Astrocyte (in vitro differentiated cells and primary cell): ENCODE results near the gene BPIFA2. TPM values are rescaled to one million over a fixed set of nuclear protein-coding genes. Genes with fewer than 3 reads are reported as not detected.

ENCODE experiments used
- DNase-seq: peaks from one replicate; pipeline ENCODE4 v3.0.0-alpha.2; 2010; ENCODE audit warnings: low read depth
- FAIRE-seq: peaks from 2 replicates; lab custom pipeline; 2011; peaks lifted over from hg19 to GRCh38; lab: Jason Lieb, UNC
- H2AFZ ChIP-seq: 2 replicates; pipeline ENCODE4 v1.6.0; 2012; ENCODE audit warnings: low read depth, low read length, inconsistent platforms
- H3K27ac ChIP-seq: 2 replicates; pipeline ENCODE4 v1.5.1; 2011; ENCODE audit warnings: low read depth, low read length, inconsistent platforms
- H3K27me3 ChIP-seq: 2 replicates; pipeline ENCODE4 v1.6.0; 2011; ENCODE audit warnings: low read length, inconsistent platforms; ENCODE audit not compliant: insufficient read depth
- H3K36me3 ChIP-seq: 2 replicates; pipeline ENCODE4 v1.5.1; 2011; ENCODE audit warnings: low read length, inconsistent platforms; ENCODE audit not compliant: insufficient read depth
- H3K4me1 ChIP-seq: 2 replicates; pipeline ENCODE4 v1.5.1; 2011; ENCODE audit warnings: low read length, inconsistent platforms; ENCODE audit not compliant: insufficient read depth
- H3K4me2 ChIP-seq: 2 replicates; pipeline ENCODE4 v1.6.0; 2012; ENCODE audit warnings: low read length, inconsistent platforms
- H3K4me3 ChIP-seq: 2 replicates; pipeline ENCODE4 v1.5.1; 2011; ENCODE audit warnings: low read depth, mild to moderate bottlenecking, low read length, inconsistent platforms; ENCODE audit not compliant: insufficient read depth
- H3K79me2 ChIP-seq: 2 replicates; pipeline ENCODE4 v1.6.0; 2012; ENCODE audit warnings: mild to moderate bottlenecking, low read length, inconsistent platforms; ENCODE audit not compliant: insufficient read depth
- H3K9ac ChIP-seq: 2 replicates; pipeline ENCODE4 v1.6.0; 2012; ENCODE audit warnings: mild to moderate bottlenecking, low read length, inconsistent platforms
- H3K9me3 ChIP-seq: 2 replicates; pipeline ENCODE4 v1.5.1; 2012; ENCODE audit warnings: low read depth, mild to moderate bottlenecking, low read length, inconsistent platforms; ENCODE audit not compliant: insufficient read depth
- H4K20me1 ChIP-seq: 2 replicates; pipeline ENCODE4 v1.6.0; 2012; ENCODE audit warnings: low read length, inconsistent platforms; ENCODE audit not compliant: insufficient read depth
- H3K27ac Mint-ChIP-seq: one replicate; pipeline ENCODE4 v1.8.0; 2021; ENCODE audit warnings: mild to moderate bottlenecking, mixed read lengths; ENCODE audit not compliant: unreplicated experiment
- H3K27me3 Mint-ChIP-seq: one replicate; pipeline ENCODE4 v1.8.0; 2021; ENCODE audit warnings: low read depth, mixed read lengths; ENCODE audit not compliant: unreplicated experiment
- H3K36me3 Mint-ChIP-seq: one replicate; pipeline ENCODE4 v1.8.0; 2021; ENCODE audit warnings: low read depth, mixed read lengths; ENCODE audit not compliant: unreplicated experiment
- H3K4me1 Mint-ChIP-seq: one replicate; pipeline ENCODE4 v1.8.0; 2021; ENCODE audit warnings: low read depth, mixed read lengths; ENCODE audit not compliant: unreplicated experiment
- H3K4me3 Mint-ChIP-seq: one replicate; pipeline ENCODE4 v1.8.0; 2021; ENCODE audit warnings: mild to moderate bottlenecking, moderate library complexity, mixed read lengths; ENCODE audit not compliant: unreplicated experiment
- H3K9me3 Mint-ChIP-seq: one replicate; pipeline ENCODE4 v1.8.0; 2021; ENCODE audit warnings: mild to moderate bottlenecking, mixed read lengths; ENCODE audit not compliant: unreplicated experiment
- CTCF ChIP-seq: IDR thresholded peaks from 2 replicates; pipeline ENCODE4 v1.5.1; 2011; ENCODE audit warnings: low read depth, mild to moderate bottlenecking, inconsistent platforms, low read length, moderate library complexity; ENCODE audit not compliant: insufficient read depth
- EZH2 ChIP-seq: IDR thresholded peaks from 2 replicates; pipeline ENCODE4 v1.6.1; 2012; ENCODE audit warnings: mild to moderate bottlenecking, low read length, inconsistent platforms; ENCODE audit not compliant: insufficient read depth
- total RNA-seq: library from RNA; stranded (reverse); gene quantifications from 2 replicates; pipeline ENCODE4 v1.2.1, GENCODE V29; 2021

Gene BPIFA2
- total RNA-seq, 1 donor from 2014 or later: not detected

GRCh38 chr20:33202451-33202850, 34.5 kb downstream of the BPIFA2 start:
- H3K4me1 ChIP-seq: no peaks in the 10 kb centered on the region
- Mint-ChIP-seq H3K9me3 (peaks cover 3% of the 10 kb centered on the region), H3K4me3 (no peak overlapping the region), H3K36me3 (no peaks in the 10 kb centered on the region), H3K27me3 (peaks cover 64% of the 10 kb centered on the region), H3K4me1 (no peaks in the 10 kb centered on the region), H3K27ac (no peak overlapping the region)
- H3K4me2 ChIP-seq: no peak overlapping the region
- H2AFZ ChIP-seq: no peak overlapping the region
- H3K36me3 ChIP-seq: no peaks in the 10 kb centered on the region
- no peak for FAIRE-seq
- H3K9me3 ChIP-seq: no peaks in the 10 kb centered on the region
- H4K20me1 ChIP-seq: no peaks in the 10 kb centered on the region
- DNase-seq: no peak
- no peaks in the 10 kb centered on the region for H3K79me2 ChIP-seq
- H3K4me3 ChIP-seq: no peak overlapping the region
- no peak overlapping the region for H3K9ac ChIP-seq
- no peaks in the 10 kb centered on the region for H3K27me3 ChIP-seq
- TF ChIP-seq EZH2: no peak
- TF ChIP-seq CTCF: no peak
- H3K27ac ChIP-seq: no peak overlapping the region

- Mint-ChIP-seq H3K27me3 (peaks cover 66% of the 10 kb centered on the region), H3K4me3 (no peak overlapping the region), H3K27ac (no peak overlapping the region), H3K9me3 (peaks cover 3% of the 10 kb centered on the region), H3K4me1 (no peaks in the 10 kb centered on the region), H3K36me3 (no peaks in the 10 kb centered on the region)
- Histone ChIP-seq H3K9me3 (no peaks in the 10 kb centered on the region), H3K79me2 (no peaks in the 10 kb centered on the region), H3K4me1 (no peaks in the 10 kb centered on the region), H4K20me1 (no peaks in the 10 kb centered on the region), H3K27ac (no peak overlapping the region), H2AFZ (no peak overlapping the region), H3K4me3 (no peak overlapping the region), H3K27me3 (no peaks in the 10 kb centered on the region), H3K36me3 (no peaks in the 10 kb centered on the region), H3K9ac (no peak overlapping the region), H3K4me2 (no peak overlapping the region)
- TF ChIP-seq EZH2: no peak
- TF ChIP-seq CTCF: no peak
- FAIRE-seq (no peak), DNase-seq (no peak)
Observed at GRCh38 chr20:33203444-33203843, 35.5 kb downstream of the BPIFA2 start.

GRCh38 chr20:33209789-33210188, 41.8 kb downstream of the BPIFA2 start:
- Histone ChIP-seq H3K27me3 (no peaks in the 10 kb centered on the region), H3K4me1 (no peaks in the 10 kb centered on the region), H3K4me2 (no peak overlapping the region), H2AFZ (no peak overlapping the region), H3K4me3 (no peak overlapping the region), H3K9ac (no peak overlapping the region), H3K36me3 (no peaks in the 10 kb centered on the region), H3K27ac (no peak overlapping the region), H4K20me1 (no peaks in the 10 kb centered on the region), H3K9me3 (no peaks in the 10 kb centered on the region), H3K79me2 (no peaks in the 10 kb centered on the region)
- peaks cover 71% of the 10 kb centered on the region for H3K27me3 Mint-ChIP-seq
- TF ChIP-seq EZH2 (no peak), CTCF (no peak)
- DNase-seq: peak; percentile 28
- FAIRE-seq: no peak
- H3K27ac Mint-ChIP-seq: no peak overlapping the region
- H3K36me3 Mint-ChIP-seq: no peaks in the 10 kb centered on the region
- no peaks in the 10 kb centered on the region for H3K9me3 Mint-ChIP-seq
- no peaks in the 10 kb centered on the region for H3K4me1 Mint-ChIP-seq
- H3K4me3 Mint-ChIP-seq: no peak overlapping the region
